Immature natural killer cell (primary cell): ENCODE measurements around the gene UBASH3A. TPM values are rescaled to one million over a fixed set of nuclear protein-coding genes. Genes with fewer than 3 reads are reported as not detected.
A peak's percentile ranks its signal among the peaks of the same experiment; 100 is the strongest.

Experiments
- DNase-seq, 3 donors: peaks; one replicate each; pipeline ENCODE4 v3.0.0; 2022; ENCODE audit warnings: mixed read lengths in 1 of 3
- H3K27ac Mint-ChIP-seq, 6 donors: one replicate each; pipeline ENCODE4 v1.8.0; 2020; ENCODE audit warnings: mixed read lengths in 6 of 6, mild to moderate bottlenecking in 5 of 6, inconsistent platforms in 4 of 6, moderate library complexity in 3 of 6
- H3K27me3 Mint-ChIP-seq, 3 donors: one replicate each; pipeline ENCODE4 v1.8.0; 2020 to 2021; ENCODE audit warnings: low read depth in 3 of 3, mild to moderate bottlenecking in 3 of 3, mixed read lengths in 3 of 3, moderate library complexity in 3 of 3, inconsistent platforms in 1 of 3
- H3K36me3 Mint-ChIP-seq, 3 donors: one replicate each; pipeline ENCODE4 v1.8.0; 2020; ENCODE audit warnings: mixed read lengths in 3 of 3, inconsistent platforms in 2 of 3, mild to moderate bottlenecking in 2 of 3
- H3K4me1 Mint-ChIP-seq, 2 donors: one replicate each; pipeline ENCODE4 v1.8.0; 2020; ENCODE audit warnings: inconsistent platforms in 2 of 2, mild to moderate bottlenecking in 2 of 2, mixed read lengths in 2 of 2, moderate library complexity in 1 of 2
- H3K4me3 Mint-ChIP-seq, 5 donors: one replicate each; pipeline ENCODE4 v1.8.0; 2020; ENCODE audit warnings: mild to moderate bottlenecking in 5 of 5, mixed read lengths in 5 of 5, inconsistent platforms in 3 of 5, moderate library complexity in 3 of 5
- H3K9me3 Mint-ChIP-seq, 6 donors: one replicate each; pipeline ENCODE4 v1.8.0; 2020; ENCODE audit warnings: mild to moderate bottlenecking in 6 of 6, mixed read lengths in 6 of 6, inconsistent platforms in 4 of 6, moderate library complexity in 3 of 6
- polyA plus RNA-seq, 3 donors: library from polyadenylated mRNA; unstranded; fragments of 300-500 nt; fragmentation: Illumina TruSeq; gene quantifications; one replicate each; pipeline ENCODE4 v1.2.3, GENCODE V29; 2021

UBASH3A gene
- polyA plus RNA-seq, 3 donors from 2014 or later: 0.38 to 0.58 TPM; not detected in 1

GRCh38 chr21:42423685-42424084 is 20.0 kb downstream of the UBASH3A start:
- H3K27ac Mint-ChIP-seq: peak overlapping the region; percentile 89 to 94 (median 92)
- H3K4me1 Mint-ChIP-seq: peaks cover 68 to 89% of the 10 kb centered on the region in 2 donors
- H3K9me3 Mint-ChIP-seq: peaks cover 0 to 6% (median 0%) of the 10 kb centered on the region in 6 donors
- no peak for DNase-seq
- peaks cover 28 to 53% (median 41%) of the 10 kb centered on the region in 3 donors for H3K27me3 Mint-ChIP-seq
- H3K4me3 Mint-ChIP-seq: peak overlapping the region; percentile 69 to 92 (median 80)
- peaks cover 0 to 3% (median 0%) of the 10 kb centered on the region in 3 donors for H3K36me3 Mint-ChIP-seq

GRCh38 chr21:42424914-42425541 is 21.3 kb downstream of the UBASH3A start:
- DNase-seq: peak; percentile 91 to 93 (median 92)
- peak overlapping the region; percentile 69 to 92 (median 80) for H3K4me3 Mint-ChIP-seq
- peaks cover 66 to 76% of the 10 kb centered on the region in 2 donors for H3K4me1 Mint-ChIP-seq
- peaks cover 30 to 57% (median 41%) of the 10 kb centered on the region in 3 donors for H3K27me3 Mint-ChIP-seq
- H3K27ac Mint-ChIP-seq: peak overlapping the region; percentile 89 to 94 (median 92)
- peaks cover 0 to 6% (median 0%) of the 10 kb centered on the region in 6 donors for H3K9me3 Mint-ChIP-seq
- H3K36me3 Mint-ChIP-seq: no peaks in the 10 kb centered on the region

- H3K27me3 Mint-ChIP-seq: peaks cover 31 to 59% (median 43%) of the 10 kb centered on the region in 3 donors
- peaks cover 0 to 6% (median 0%) of the 10 kb centered on the region in 6 donors for H3K9me3 Mint-ChIP-seq
Observed at GRCh38 chr21:42425591-42425990, 21.9 kb downstream of the UBASH3A start.

DNA sequence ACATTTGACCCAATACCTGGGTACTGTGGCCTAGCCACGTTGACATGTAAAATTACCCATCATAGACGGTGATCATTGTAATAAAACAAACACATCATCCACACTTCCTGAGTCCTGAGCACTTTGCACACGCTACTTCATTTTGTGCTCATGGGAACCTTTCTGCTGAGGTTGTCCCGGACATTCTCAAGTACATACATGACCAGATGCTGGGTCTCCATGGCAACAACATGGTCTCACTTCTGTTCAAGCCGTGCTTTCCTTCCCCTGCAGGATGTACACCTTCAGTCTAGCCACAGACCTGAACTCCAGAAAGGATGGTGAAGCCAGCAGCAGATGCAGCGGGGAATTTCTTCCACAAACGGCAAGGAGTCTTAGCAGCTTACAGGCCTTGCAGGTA is 22.7 kb downstream of the UBASH3A start:
- H3K4me3 Mint-ChIP-seq: peak overlapping the region; percentile 31 to 92 (median 41)
- H3K27ac Mint-ChIP-seq: peak overlapping the region in 5 of 6 donors; percentile 29 to 90 (median 61)
- peaks cover 31 to 53% (median 40%) of the 10 kb centered on the region in 3 donors for H3K27me3 Mint-ChIP-seq
- H3K4me1 Mint-ChIP-seq: peaks cover 56 to 62% of the 10 kb centered on the region in 2 donors
- peaks cover 0 to under 1% (median 0%) of the 10 kb centered on the region in 6 donors for H3K9me3 Mint-ChIP-seq
- no peaks in the 10 kb centered on the region for H3K36me3 Mint-ChIP-seq
- no peak for DNase-seq

More at GRCh38 chr21:42425591-42425990, 21.9 kb downstream of the UBASH3A start:
- Mint-ChIP-seq H3K4me1 (peaks cover 64 to 71% of the 10 kb centered on the region in 2 donors), H3K4me3 (peak overlapping the region; percentile 69 to 92 (median 80)), H3K36me3 (no peaks in the 10 kb centered on the region), H3K27ac (peak overlapping the region; percentile 89 to 94 (median 92))
- DNase-seq: no peak

DNA sequence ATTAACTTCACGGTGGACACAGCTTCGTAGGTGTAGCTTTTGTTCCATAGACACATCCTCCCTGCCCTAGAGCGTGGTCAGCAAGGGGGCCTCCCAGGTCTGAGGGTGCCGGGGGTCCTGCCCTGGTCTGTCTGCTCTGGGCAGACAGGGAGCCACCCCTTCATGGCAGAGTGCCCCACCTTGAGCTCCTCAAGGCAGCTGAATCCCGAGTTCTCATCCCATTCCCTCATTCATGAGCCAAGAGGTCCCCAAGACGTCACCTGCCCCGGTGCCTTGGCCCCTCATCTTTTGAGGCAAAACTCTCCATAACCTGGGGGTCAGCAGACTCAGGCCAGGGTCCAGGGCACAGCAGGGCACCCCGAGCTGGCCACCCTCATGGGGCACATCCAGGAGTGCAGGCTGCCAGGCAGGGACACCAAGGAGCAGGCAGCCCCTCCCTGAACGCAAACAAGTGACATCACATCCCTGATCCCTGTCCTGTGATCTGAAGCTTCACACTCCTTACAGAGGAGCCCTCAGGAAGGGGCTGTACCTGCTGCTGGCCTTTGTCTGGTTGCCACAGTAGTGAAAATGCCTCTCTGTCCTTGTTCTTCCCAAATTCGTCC is 23.3 kb downstream of the UBASH3A start:
- Mint-ChIP-seq H3K4me1 (peaks cover 52 to 57% of the 10 kb centered on the region in 2 donors), H3K36me3 (no peaks in the 10 kb centered on the region), H3K4me3 (peak overlapping the region in 2 of 5 donors; percentile 34 to 92), H3K27ac (peak overlapping the region in 4 of 6 donors; percentile 42 to 90 (median 78)), H3K27me3 (peaks cover 34 to 49% (median 41%) of the 10 kb centered on the region in 3 donors), H3K9me3 (peaks cover 0 to 2% (median 0%) of the 10 kb centered on the region in 6 donors)
- no peak for DNase-seq

DNA sequence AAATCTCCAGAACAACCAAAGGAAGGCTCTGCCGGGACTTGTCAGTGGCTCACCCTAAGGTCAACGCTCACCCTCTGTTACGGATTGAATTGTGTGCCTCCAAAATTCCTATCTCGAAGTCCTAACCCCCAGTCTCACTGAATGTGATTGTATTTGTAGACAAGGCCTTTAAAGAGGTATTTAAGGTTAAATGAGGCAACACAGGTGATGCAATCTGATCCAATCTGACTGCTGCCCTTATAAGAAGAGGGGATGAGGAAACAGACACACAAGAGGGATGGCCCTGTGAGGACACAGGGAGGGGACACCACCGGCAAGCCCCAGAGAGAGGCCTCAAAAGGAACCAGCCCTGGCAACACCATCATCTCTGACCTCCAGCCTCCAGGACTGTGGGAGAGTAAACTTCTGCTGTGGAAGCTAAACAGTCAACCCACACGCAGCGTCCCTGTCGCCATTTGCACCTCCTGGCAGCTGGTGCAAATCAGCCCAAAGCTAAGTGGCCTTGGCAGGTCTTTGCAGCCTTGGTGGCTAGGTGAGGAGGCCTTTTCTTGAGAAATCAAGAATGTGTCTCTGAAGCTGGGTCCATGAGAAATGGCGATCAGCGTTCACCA is 24.2 kb downstream of the UBASH3A start:
- peaks cover 0 to 7% (median 6%) of the 10 kb centered on the region in 3 donors for H3K36me3 Mint-ChIP-seq
- peaks cover 33 to 52% (median 45%) of the 10 kb centered on the region in 3 donors for H3K27me3 Mint-ChIP-seq

DNA sequence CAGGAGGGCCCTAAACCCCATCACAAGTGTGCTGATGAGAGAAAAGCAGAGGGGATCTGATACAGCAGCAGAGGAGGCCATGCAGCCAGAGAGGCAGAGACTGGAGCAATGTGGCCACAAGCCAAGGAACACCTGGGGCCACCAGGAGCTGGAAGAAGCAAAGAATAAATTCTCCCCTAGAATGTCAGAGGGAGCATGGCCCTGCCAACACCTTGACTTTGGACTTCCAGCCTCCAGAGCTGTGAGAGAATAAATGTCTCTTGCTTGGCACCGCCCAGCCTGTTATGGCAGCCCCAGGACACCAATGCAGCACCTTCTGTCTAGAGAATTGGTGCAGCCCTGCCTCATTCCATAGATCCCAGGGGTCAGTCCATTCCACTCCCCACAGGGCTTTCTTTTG is 25.3 kb downstream of the UBASH3A start:
- Mint-ChIP-seq H3K27ac (peak overlapping the region in 1 of 6 donors; percentile 20), H3K4me3 (no peak overlapping the region), H3K27me3 (peaks cover 38 to 52% (median 45%) of the 10 kb centered on the region in 3 donors), H3K36me3 (peaks cover 0 to 10% (median 6%) of the 10 kb centered on the region in 3 donors), H3K4me1 (peaks cover 36 to 37% of the 10 kb centered on the region in 2 donors), H3K9me3 (peaks cover 7 to 16% (median 8%) of the 10 kb centered on the region in 6 donors)
- DNase-seq: no peak

More for the DNA sequence above, 24.2 kb downstream of the UBASH3A start:
- H3K27ac Mint-ChIP-seq: no peak overlapping the region
- H3K4me1 Mint-ChIP-seq: peaks cover 47 to 48% of the 10 kb centered on the region in 2 donors
- H3K4me3 Mint-ChIP-seq: peak overlapping the region in 1 of 5 donors; percentile 12
- DNase-seq: no peak
- peaks cover 5 to 9% (median 7%) of the 10 kb centered on the region in 6 donors for H3K9me3 Mint-ChIP-seq

GRCh38 chr21:42429856-42430255 is 26.2 kb downstream of the UBASH3A start:
- no peak overlapping the region for H3K27ac Mint-ChIP-seq
- H3K9me3 Mint-ChIP-seq: peaks cover 7 to 16% (median 8%) of the 10 kb centered on the region in 6 donors
- peaks cover 38 to 60% (median 49%) of the 10 kb centered on the region in 3 donors for H3K27me3 Mint-ChIP-seq
- DNase-seq: no peak
- H3K4me1 Mint-ChIP-seq: peaks cover 28% of the 10 kb centered on the region in 2 donors
- no peak overlapping the region for H3K4me3 Mint-ChIP-seq
- H3K36me3 Mint-ChIP-seq: peaks cover 0 to 10% (median 6%) of the 10 kb centered on the region in 3 donors

DNA sequence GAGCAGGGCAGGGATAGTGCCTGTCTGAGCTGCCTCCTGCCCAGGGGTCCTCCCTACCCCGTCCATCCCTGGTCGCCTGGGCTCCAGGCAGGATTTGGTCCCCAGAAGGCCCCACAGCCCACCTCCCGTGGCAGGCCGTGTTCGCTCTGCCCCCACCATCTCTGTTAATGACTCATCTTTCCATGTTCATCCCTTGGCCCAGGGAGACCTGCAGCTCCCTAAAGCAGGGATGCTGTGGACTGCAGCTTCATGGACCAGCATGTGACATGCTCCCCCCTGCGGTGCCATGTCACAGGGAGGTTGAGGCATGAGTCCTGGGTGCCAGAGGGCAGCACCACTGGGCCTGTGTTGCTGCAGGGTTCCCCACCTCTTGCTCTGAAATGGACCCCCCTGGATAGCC is 26.8 kb downstream of the UBASH3A start:
- Mint-ChIP-seq H3K36me3 (peaks cover 0 to 10% (median 6%) of the 10 kb centered on the region in 3 donors), H3K4me1 (peaks cover 21 to 22% of the 10 kb centered on the region in 2 donors), H3K27me3 (peaks cover 35 to 58% (median 45%) of the 10 kb centered on the region in 3 donors), H3K9me3 (peaks cover 7 to 16% (median 8%) of the 10 kb centered on the region in 6 donors), H3K4me3 (no peak overlapping the region), H3K27ac (no peak overlapping the region)
- no peak for DNase-seq

DNA sequence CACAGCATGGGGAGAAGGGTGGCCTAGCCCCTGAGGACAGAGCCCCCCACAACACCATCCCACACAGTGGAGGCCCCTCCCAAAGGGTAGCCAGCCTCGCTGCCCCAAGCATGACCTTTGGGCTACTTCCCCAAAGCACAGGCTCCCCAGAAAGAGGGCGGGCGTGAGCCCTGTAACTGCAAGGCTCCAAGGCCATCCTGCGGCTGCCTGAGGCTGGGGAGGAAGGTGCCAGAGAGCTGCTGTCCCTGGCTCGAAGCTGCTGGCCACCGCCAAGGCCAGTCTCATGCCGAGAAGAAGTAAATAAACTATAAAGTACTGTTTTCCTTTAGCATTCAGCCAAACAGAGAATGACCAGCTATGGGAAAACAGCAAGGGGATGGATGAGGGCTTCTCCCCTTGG is 27.5 kb downstream of the UBASH3A start:
- H3K4me3 Mint-ChIP-seq: no peak overlapping the region
- H3K9me3 Mint-ChIP-seq: peaks cover 7 to 16% (median 8%) of the 10 kb centered on the region in 6 donors
- H3K36me3 Mint-ChIP-seq: peaks cover 0 to 10% (median 6%) of the 10 kb centered on the region in 3 donors
- no peak for DNase-seq
- H3K4me1 Mint-ChIP-seq: peaks cover 15% of the 10 kb centered on the region in 2 donors
- H3K27ac Mint-ChIP-seq: no peak overlapping the region
- H3K27me3 Mint-ChIP-seq: peaks cover 31 to 61% (median 42%) of the 10 kb centered on the region in 3 donors

GRCh38 chr21:42432695-42433094 is 29.0 kb downstream of the UBASH3A start:
- DNase-seq: no peak
- H3K9me3 Mint-ChIP-seq: peaks cover 7 to 16% (median 8%) of the 10 kb centered on the region in 6 donors
- H3K27ac Mint-ChIP-seq: no peak overlapping the region
- H3K36me3 Mint-ChIP-seq: peaks cover 0 to 10% (median 6%) of the 10 kb centered on the region in 3 donors
- peaks cover 28 to 59% (median 35%) of the 10 kb centered on the region in 3 donors for H3K27me3 Mint-ChIP-seq
- H3K4me1 Mint-ChIP-seq: peaks cover 0 to 2% of the 10 kb centered on the region in 2 donors
- H3K4me3 Mint-ChIP-seq: no peak overlapping the region

- no peak overlapping the region for H3K4me3 Mint-ChIP-seq
- no peak for DNase-seq
- no peak overlapping the region for H3K27ac Mint-ChIP-seq
- peaks cover 35 to 62% (median 37%) of the 10 kb centered on the region in 3 donors for H3K27me3 Mint-ChIP-seq
- peaks cover 0 to 10% (median 6%) of the 10 kb centered on the region in 3 donors for H3K36me3 Mint-ChIP-seq
- H3K9me3 Mint-ChIP-seq: peaks cover 7 to 16% (median 8%) of the 10 kb centered on the region in 6 donors
- H3K4me1 Mint-ChIP-seq: peaks cover 2 to 5% of the 10 kb centered on the region in 2 donors
Observed at GRCh38 chr21:42433946-42434551, 30.3 kb downstream of the UBASH3A start.

DNA sequence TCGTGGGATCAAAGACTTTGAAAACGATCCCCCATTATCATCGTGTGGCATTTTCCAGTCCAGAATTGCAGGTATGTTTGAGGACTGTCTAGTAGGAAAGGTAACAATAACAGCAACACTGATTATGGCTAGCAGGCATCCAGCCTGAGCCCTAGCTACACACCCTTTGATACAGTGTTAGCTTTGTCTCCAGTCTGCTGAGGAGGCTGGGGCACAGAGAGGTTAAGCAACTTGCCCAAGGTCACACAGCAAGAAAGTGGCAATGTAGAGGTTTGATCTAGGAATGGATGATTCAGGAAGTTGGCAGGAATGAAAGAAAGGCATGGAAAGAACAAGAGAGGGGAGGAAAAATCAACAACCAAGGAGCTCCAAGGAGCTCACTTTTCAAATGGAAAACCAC is 31.2 kb downstream of the UBASH3A start:
- peaks cover 7 to 16% (median 8%) of the 10 kb centered on the region in 6 donors for H3K9me3 Mint-ChIP-seq
- no peak for DNase-seq
- H3K27ac Mint-ChIP-seq: no peak overlapping the region
- no peak overlapping the region for H3K4me3 Mint-ChIP-seq
- H3K36me3 Mint-ChIP-seq: peaks cover 0 to 14% (median 6%) of the 10 kb centered on the region in 3 donors
- H3K27me3 Mint-ChIP-seq: peaks cover 33 to 60% (median 38%) of the 10 kb centered on the region in 3 donors
- peaks cover 10 to 14% of the 10 kb centered on the region in 2 donors for H3K4me1 Mint-ChIP-seq
